ENCODE data around the gene BCL3.

GRCh38 chr19:44701228-44701627, 47.3 kb upstream of the BCL3 start:
- TF ChIP-seq GATA2 (IDR thresholded peaks at IDR 0.05; ENCODE audit: low read depth, low read length) = no peak
- TF ChIP-seq GATA3 (IDR thresholded peaks at IDR 0.05; ENCODE audit: low read depth, low read length) = no peak

Data from SH-SY5Y (cell line).